Spleen (tissue), 11 donors: ENCODE data around the gene MCM9. TPM values are rescaled to one million over a fixed set of nuclear protein-coding genes. Genes with fewer than 3 reads are reported as not detected.

Experiments used
- DNase-seq: peaks from one replicate; pipeline ENCODE4 v3.0.0-alpha.2; 2020
- H3K27ac ChIP-seq, 8 donors: fragments of 200-600 bp; sonication (generic) in 7 of 8; 1 replicate in 4 of 8; 2 replicates in 4 of 8; pipeline versions ENCODE4 v1.5.0 to v1.8.0; 2016 to 2021; ENCODE audit warnings: inconsistent platforms in 4 of 8, mild to moderate bottlenecking in 4 of 8, moderate library complexity in 1 of 8
- H3K27me3 ChIP-seq, 7 donors: fragments of 200-600 bp; sonication (generic) in 6 of 7; replicated peaks in 1 of 7; 1 replicate in 4 of 7; 2 replicates in 3 of 7; pipeline versions ENCODE4 v1.5.0 to v1.8.0; 2016 to 2021; ENCODE audit warnings: inconsistent platforms in 3 of 7, mild to moderate bottlenecking in 1 of 7
- H3K36me3 ChIP-seq, 6 donors: fragments of 200-600 bp; sonication (generic) in 5 of 6; 1 replicate in 4 of 6; 2 replicates in 2 of 6; pipeline versions ENCODE4 v1.5.0 to v1.8.0; 2016 to 2021; ENCODE audit warnings: inconsistent platforms in 2 of 6
- H3K4me1 ChIP-seq, 6 donors: fragments of 200-600 bp; sonication (generic) in 5 of 6; 1 replicate in 3 of 6; 2 replicates in 3 of 6; pipeline versions ENCODE4 v1.5.0 to v1.8.0; 2016 to 2021; ENCODE audit warnings: inconsistent platforms in 3 of 6
- H3K4me3 ChIP-seq, 8 donors: fragments of 200-600 bp; sonication (generic) in 7 of 8; 1 replicate in 4 of 8; 2 replicates in 4 of 8; pipeline versions ENCODE4 v1.5.0 to v1.8.0; 2016 to 2021; ENCODE audit warnings: inconsistent platforms in 4 of 8, mild to moderate bottlenecking in 4 of 8, moderate library complexity in 2 of 8
- H3K9me3 ChIP-seq, 8 donors: fragments of 200-600 bp; sonication (generic) in 7 of 8; 1 replicate in 4 of 8; 2 replicates in 4 of 8; pipeline versions ENCODE4 v1.5.0 to v1.8.0; 2016 to 2021; ENCODE audit warnings: inconsistent platforms in 4 of 8
- CTCF ChIP-seq, 11 experiments: fragments of 200-600 bp in 7 of 11; fragments of 450-650 bp in 4 of 11; sonication (generic) in 4 of 11; IDR thresholded peaks in 8 of 11; conservative IDR thresholded peaks in 3 of 11; 1 replicate in 7 of 11; 2 replicates in 4 of 11; pipeline versions ENCODE4 v1.4.0 to v1.8.0; 2016 to 2021; ENCODE audit warnings: antibody characterized with exemption in 11 of 11, inconsistent platforms in 4 of 11, mild to moderate bottlenecking in 1 of 11
- POLR2A ChIP-seq, 3 donors: fragments of 450-650 bp; IDR thresholded peaks; one replicate each; pipeline ENCODE4 v1.5.1; 2017; ENCODE audit warnings: antibody characterized with exemption in 3 of 3, mild to moderate bottlenecking in 1 of 3
- POLR2AphosphoS5 ChIP-seq, 3 donors: sonication (generic); formaldehyde crosslinking; IDR thresholded peaks; one replicate each; pipeline ENCODE4 v1.5.1; 2017; ENCODE audit warnings: antibody characterized with exemption in 3 of 3
- WGBS, 5 donors: extraction: QIAGEN DNeasy Blood & Tissue Kit in 3 of 5; methylation state at CpG; one replicate each; pipeline versions ENCODE4 v1.1.5 to v1.1.7; 2013 to 2018; 5-methylcytosine and 5-hydroxymethylcytosine counted together
- intact Hi-C: fragments of 100-400 bp; cut with DNase I; formaldehyde crosslinking; loops from one replicate; pipeline ENCODE4 v1.15.0; 2023; ENCODE audit warnings: low total_unique reads
- polyA plus RNA-seq, 3 donors: library from polyadenylated mRNA; stranded (reverse); fragments of 200-250 nt; gene quantifications; one replicate each; pipeline ENCODE4 v1.2.1, GENCODE V29; 2013
- total RNA-seq, 7 donors: library from RNA; depleted of rRNA in 3 of 7; stranded (reverse); fragments of >200 nt in 3 of 7; fragmentation: NEBNext Ultra II Directional in 4 of 7; extraction: Animal tissue kit (Norgen Biotek cat#: 25700) in 4 of 7; gene quantifications; one replicate each; pipeline versions ENCODE4 v1.1.0 to v1.2.1, GENCODE V29; 2016 to 2021
- donor health status: healthy with polysubstance abuse.
- donor health status: DM: no; HTN: no; CAD: no; lungs with moderate emphysema.
- donor health status: DM: no; HTN: no; CAD: no.
- donor health status: Bipolar disorder and iron deficiency.
- donor health status: healthy.
- donor health status: DM: no; HTN: no; CAD: no.
- donor health status: DM: yes; HTN: yes; CAD: no.

MCM9 gene
- total and polyA plus RNA-seq, 10 donors = 3.7 to 33.6 (median 21.5) TPM

DNA sequence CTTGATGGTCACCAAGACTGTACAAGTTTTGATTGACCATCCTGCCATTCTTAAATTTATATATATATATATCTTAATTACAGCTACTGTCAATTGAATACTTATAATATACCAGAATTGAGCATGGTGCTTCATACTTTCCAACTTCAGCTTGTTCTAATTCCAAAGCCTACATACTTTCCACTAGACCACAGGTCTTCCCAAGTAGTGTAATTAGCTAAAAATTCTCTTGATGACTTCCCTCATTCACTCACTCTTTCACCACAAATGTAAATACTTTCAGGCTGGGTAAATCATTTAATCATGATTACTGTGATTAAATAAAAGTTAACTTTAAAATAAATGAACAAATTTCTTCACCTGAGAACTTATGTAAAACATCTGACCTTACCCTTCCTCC, 37.6 kb downstream of the MCM9 start:
- no peaks in the 10 kb centered on the region for H3K27me3 ChIP-seq
- no peak for TF ChIP-seq POLR2A (IDR thresholded peaks at IDR 0.05)
- no peak for TF ChIP-seq CTCF (IDR thresholded peaks at IDR 0.05 in 8 of 11, conservative IDR thresholded peaks at IDR 0.05 in 3 of 11)
- no peak for TF ChIP-seq POLR2AphosphoS5 (IDR thresholded peaks at IDR 0.05)
- peaks cover 22 to 84% (median 60%) of the 10 kb centered on the region in 6 donors for H3K4me1 ChIP-seq
- H3K27ac ChIP-seq = no peak overlapping the region
- intact Hi-C loops = no loop called here
- no peak for DNase-seq
- no peak overlapping the region for H3K4me3 ChIP-seq
- peaks cover 0 to 36% (median 3%) of the 10 kb centered on the region in 6 donors for H3K36me3 ChIP-seq
- no peaks in the 10 kb centered on the region for H3K9me3 ChIP-seq

GRCh38 chr6:118896339-118897136, 38.4 kb downstream of the MCM9 start:
- no peak for TF ChIP-seq POLR2A (IDR thresholded peaks at IDR 0.05)
- TF ChIP-seq CTCF (IDR thresholded peaks at IDR 0.05 in 8 of 11, conservative IDR thresholded peaks at IDR 0.05 in 3 of 11) = peak in 7 of 11 experiments; percentile 4 to 43 (median 21)
- no peak for TF ChIP-seq POLR2AphosphoS5 (IDR thresholded peaks at IDR 0.05)
- Histone ChIP-seq H3K27ac (peak overlapping the region in 3 of 8 donors; percentile 98 to 99 (median 99)), H3K36me3 (peaks cover 0 to 28% (median 0%) of the 10 kb centered on the region in 6 donors), H3K4me1 (peaks cover 24 to 84% (median 65%) of the 10 kb centered on the region in 6 donors), H3K9me3 (no peaks in the 10 kb centered on the region), H3K27me3 (no peaks in the 10 kb centered on the region), H3K4me3 (peak overlapping the region in 2 of 8 donors; percentile 4 to 35)
- WGBS, 5 donors = 66 to 74% (median 67%) methylated on average over 5 of the region's 5 CpGs
- intact Hi-C loops = no loop called here
- DNase-seq = no peak

- intact Hi-C loops = no loop called here
- 44 to 50% (median 46%) methylated on average over 2 of the region's 2 CpGs for WGBS, 5 donors
- H3K4me3 ChIP-seq = peak overlapping the region in 5 of 8 donors; percentile 84 to 96 (median 93)
- peaks cover 0 to 23% (median 0%) of the 10 kb centered on the region in 6 donors for H3K36me3 ChIP-seq
- DNase-seq = no peak
- TF ChIP-seq CTCF (IDR thresholded peaks at IDR 0.05 in 8 of 11, conservative IDR thresholded peaks at IDR 0.05 in 3 of 11) (no peak), POLR2A (IDR thresholded peaks at IDR 0.05) (no peak), POLR2AphosphoS5 (IDR thresholded peaks at IDR 0.05) (no peak)
- no peaks in the 10 kb centered on the region for H3K27me3 ChIP-seq
- H3K4me1 ChIP-seq = peaks cover 28 to 84% (median 66%) of the 10 kb centered on the region in 6 donors
- no peaks in the 10 kb centered on the region for H3K9me3 ChIP-seq
- peak overlapping the region in 6 of 8 donors; percentile 97 to 99 (median 98) for H3K27ac ChIP-seq
Observed at GRCh38 chr6:118895859-118896258, 39.1 kb downstream of the MCM9 start.

DNA sequence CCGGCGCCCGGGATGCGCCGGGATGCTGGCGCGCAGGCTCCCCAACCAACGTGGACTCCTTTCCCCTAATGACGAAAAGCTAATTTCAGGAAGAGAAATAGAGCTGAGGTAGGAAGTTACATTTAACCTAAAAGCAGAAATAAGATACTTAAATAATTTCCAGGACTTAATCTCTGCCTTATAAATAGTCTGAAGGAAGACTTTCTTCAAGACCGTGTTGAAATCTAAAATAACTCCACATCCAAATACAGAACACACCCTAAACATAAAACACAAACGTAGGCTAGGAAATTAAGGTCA, 39.7 kb downstream of the MCM9 start:
- WGBS, 5 donors = 0 to 1% (median 0%) methylated on average over 11 of the region's 11 CpGs
- H3K9me3 ChIP-seq = no peaks in the 10 kb centered on the region
- H3K27me3 ChIP-seq = no peaks in the 10 kb centered on the region
- H3K4me1 ChIP-seq = peaks cover 31 to 84% (median 67%) of the 10 kb centered on the region in 6 donors
- H3K27ac ChIP-seq = peak overlapping the region; percentile 87 to 99 (median 98)
- no peak for DNase-seq
- intact Hi-C loops = no loop called here
- H3K4me3 ChIP-seq = peak overlapping the region; percentile 81 to 97 (median 89)
- no peak for TF ChIP-seq CTCF (IDR thresholded peaks at IDR 0.05 in 8 of 11, conservative IDR thresholded peaks at IDR 0.05 in 3 of 11)
- no peak for TF ChIP-seq POLR2AphosphoS5 (IDR thresholded peaks at IDR 0.05)
- TF ChIP-seq POLR2A (IDR thresholded peaks at IDR 0.05) = no peak
- H3K36me3 ChIP-seq = peaks cover 0 to 20% (median 0%) of the 10 kb centered on the region in 6 donors
